SK-N-MC (cell line): Measurements from ENCODE around the gene PRPF18.

Experiments
- DNase-seq: peaks from one replicate; pipeline ENCODE4 v3.0.0-alpha.2; 2011; ENCODE audit warnings: low read depth, low spot score
- H3K27ac ChIP-seq: fragments of 200-600 bp; sonication (generic); 2 replicates; pipeline ENCODE4 v1.5.1; 2016; ENCODE audit warnings: mixed run types
- H3K36me3 ChIP-seq: fragments of 200-600 bp; sonication (generic); 2 replicates; pipeline ENCODE4 v1.6.1; 2017; ENCODE audit warnings: antibody characterized with exemption, low read length, mixed read lengths; ENCODE audit not compliant: insufficient read depth
- H3K4me3 ChIP-seq: fragments of 200-600 bp; sonication (generic); 2 replicates; pipeline ENCODE4 v1.5.1; 2016
- H3K9ac ChIP-seq: fragments of 200-600 bp; sonication (generic); 2 replicates; pipeline ENCODE4 v1.8.0; 2017; ENCODE audit warnings: mixed run types, mixed read lengths; ENCODE audit not compliant: insufficient read length
- H3K9me3 ChIP-seq: fragments of 200-600 bp; sonication (generic); 2 replicates; pipeline ENCODE4 v1.6.1; 2017; ENCODE audit warnings: low read depth, mild to moderate bottlenecking, antibody characterized with exemption, low read length, moderate library complexity, mixed read lengths
- EZH2 ChIP-seq: fragments of 200-600 bp; sonication (generic); IDR thresholded peaks from one replicate; pipeline ENCODE4 v1.6.1; 2017; ENCODE audit warnings: antibody characterized with exemption
- FOXP2 ChIP-seq: optimal IDR thresholded peaks from 2 replicates; pipeline ENCODE3; 2011; ENCODE audit warnings: mild to moderate bottlenecking, moderate library complexity; ENCODE audit not compliant: insufficient read depth; ENCODE audit errors: extremely low read length, control extremely low read depth
- POLR2AphosphoS5 ChIP-seq: IDR thresholded peaks from 2 replicates; pipeline ENCODE4 v1.6.1; 2012; ENCODE audit warnings: mild to moderate bottlenecking, low read depth, low read length, borderline replicate concordance

The PRPF18 gene

GRCh38 chr10:13614530-13615332 is 28.0 kb downstream of the PRPF18 start:
- Histone ChIP-seq H3K27ac (no peak overlapping the region), H3K36me3 (peaks cover 5% of the 10 kb centered on the region), H3K4me3 (no peak overlapping the region), H3K9me3 (no peaks in the 10 kb centered on the region), H3K9ac (no peak overlapping the region)
- peak; percentile 47 for DNase-seq
- TF ChIP-seq EZH2 = no peak
- no peak for TF ChIP-seq FOXP2
- TF ChIP-seq POLR2AphosphoS5 = no peak

- Histone ChIP-seq H3K9me3 (no peaks in the 10 kb centered on the region), H3K27ac (no peak overlapping the region), H3K4me3 (no peak overlapping the region), H3K9ac (no peak overlapping the region), H3K36me3 (peaks cover 5% of the 10 kb centered on the region)
- no peak for DNase-seq
- no peak for TF ChIP-seq POLR2AphosphoS5
- no peak for TF ChIP-seq EZH2
- TF ChIP-seq FOXP2 = no peak
Measured at GRCh38 chr10:13615650-13616300, 29.0 kb downstream of the PRPF18 start.

GRCh38 chr10:13617116-13617515 is 30.4 kb downstream of the PRPF18 start:
- TF ChIP-seq EZH2 (no peak), POLR2AphosphoS5 (no peak)
- H3K9ac ChIP-seq = no peak overlapping the region
- H3K27ac ChIP-seq = no peak overlapping the region
- H3K4me3 ChIP-seq = no peak overlapping the region
- peak; percentile 5 for DNase-seq
- H3K9me3 ChIP-seq = no peaks in the 10 kb centered on the region
- peaks cover 5% of the 10 kb centered on the region for H3K36me3 ChIP-seq

- TF ChIP-seq EZH2 (no peak), FOXP2 (no peak), POLR2AphosphoS5 (no peak)
- Histone ChIP-seq H3K4me3 (no peak overlapping the region), H3K27ac (no peak overlapping the region), H3K9ac (no peak overlapping the region), H3K36me3 (no peaks in the 10 kb centered on the region), H3K9me3 (no peaks in the 10 kb centered on the region)
- DNase-seq = no peak
Measured at GRCh38 chr10:13621931-13622330, 35.2 kb downstream of the PRPF18 start.

- H3K9me3 ChIP-seq = no peaks in the 10 kb centered on the region
- TF ChIP-seq EZH2 (no peak), FOXP2 (no peak), POLR2AphosphoS5 (no peak)
- no peak for DNase-seq
- H3K4me3 ChIP-seq = no peak overlapping the region
- no peak overlapping the region for H3K9ac ChIP-seq
- H3K27ac ChIP-seq = no peak overlapping the region
- H3K36me3 ChIP-seq = no peaks in the 10 kb centered on the region
Measured at GRCh38 chr10:13624630-13625029, 37.9 kb downstream of the PRPF18 start.

- no peak overlapping the region for H3K27ac ChIP-seq
- DNase-seq = no peak
- H3K4me3 ChIP-seq = no peak overlapping the region
- H3K9me3 ChIP-seq = no peaks in the 10 kb centered on the region
- H3K36me3 ChIP-seq = no peaks in the 10 kb centered on the region
- no peak overlapping the region for H3K9ac ChIP-seq
- TF ChIP-seq POLR2AphosphoS5 (no peak), EZH2 (no peak), FOXP2 (no peak)
Measured at GRCh38 chr10:13627459-13628310, 40.9 kb downstream of the PRPF18 start.

GRCh38 chr10:13628661-13629060 is 41.9 kb downstream of the PRPF18 start:
- Histone ChIP-seq H3K9me3 (no peaks in the 10 kb centered on the region), H3K9ac (no peak overlapping the region), H3K27ac (no peak overlapping the region), H3K36me3 (no peaks in the 10 kb centered on the region), H3K4me3 (no peak overlapping the region)
- TF ChIP-seq POLR2AphosphoS5 (no peak), EZH2 (no peak), FOXP2 (no peak)
- no peak for DNase-seq

GRCh38 chr10:13629116-13629515 is 42.4 kb downstream of the PRPF18 start:
- H3K9ac ChIP-seq = no peak overlapping the region
- H3K4me3 ChIP-seq = no peak overlapping the region
- TF ChIP-seq EZH2 = no peak
- TF ChIP-seq FOXP2 = no peak
- TF ChIP-seq POLR2AphosphoS5 = no peak
- no peak overlapping the region for H3K27ac ChIP-seq
- no peak for DNase-seq
- H3K9me3 ChIP-seq = no peaks in the 10 kb centered on the region
- no peaks in the 10 kb centered on the region for H3K36me3 ChIP-seq
